Psoas muscle (tissue), 8 donors: ENCODE data around the gene PRCD. TPM values are rescaled to one million over a fixed set of nuclear protein-coding genes. Genes with fewer than 3 reads are reported as not detected.

Experiments used
- ATAC-seq, 4 donors: fragments of 200-7000 bp; cut with Tn5 transposase; one replicate each; pipeline ENCODE4 v1.9.1; 2020; ENCODE audit warnings: moderate library complexity in 3 of 4, mild to moderate bottlenecking in 2 of 4
- DNase-seq, 2 donors: peaks; one replicate each; pipeline ENCODE4 v3.0.0-alpha.2; 2020
- H3K27ac ChIP-seq: fragments of 200-600 bp; one replicate; pipeline ENCODE4 v1.8.0; 2022
- H3K27me3 ChIP-seq, 3 donors: fragments of 200-600 bp in 1 of 3; one replicate each; pipeline versions ENCODE4 v1.6.1 to v1.8.0; 2013 to 2022; ENCODE audit warnings: low read length in 2 of 3, mild to moderate bottlenecking in 2 of 3, moderate library complexity in 1 of 3; ENCODE audit not compliant: insufficient read depth in 3 of 3
- H3K36me3 ChIP-seq, 2 donors: fragments of 200-600 bp in 1 of 2; one replicate each; pipeline versions ENCODE4 v1.6.1 to v1.8.0; 2013 to 2022; ENCODE audit warnings: low read depth in 1 of 2, mild to moderate bottlenecking in 1 of 2, moderate library complexity in 1 of 2; ENCODE audit not compliant: insufficient read depth in 1 of 2
- H3K4me1 ChIP-seq: fragments of 200-600 bp; one replicate; pipeline ENCODE4 v1.8.0; 2022
- H3K4me3 ChIP-seq: fragments of 200-600 bp; one replicate; pipeline ENCODE4 v1.8.0; 2022; ENCODE audit warnings: mild to moderate bottlenecking
- H3K9me3 ChIP-seq: fragments of 200-600 bp; one replicate; pipeline ENCODE4 v1.8.0; 2022
- WGBS, 3 donors: extraction: QIAGEN DNeasy Blood & Tissue Kit; methylation state at CpG; one replicate each; pipeline versions ENCODE4 v1.1.6 to v1.1.7; 2013; 5-methylcytosine and 5-hydroxymethylcytosine counted together
- intact Hi-C, 2 donors: fragments of 100-400 bp; cut with DNase I; formaldehyde crosslinking; loops; one replicate each; pipeline versions ENCODE4 v1.11.0 to v1.14.2; 2022
- polyA plus RNA-seq, 3 donors: library from polyadenylated mRNA; stranded (reverse); fragments of 200-250 nt; gene quantifications; one replicate each; pipeline ENCODE4 v1.2.3, GENCODE V29; 2013
- total RNA-seq, 4 donors: library from RNA; stranded (reverse); fragmentation: NEBNext Ultra II Directional in 2 of 4; extraction: Animal tissue kit (Norgen Biotek cat#: 25700) in 2 of 4; gene quantifications; one replicate each; pipeline versions ENCODE4 v1.2.1 to v1.2.4, GENCODE V29; 2021 to 2023
- TF ChIP-seq, protein P1 (sequence below): fragments of 200-600 bp; IDR thresholded peaks from one replicate; pipeline ENCODE4 v1.8.0; 2022; ENCODE audit warnings: antibody characterized with exemption
- donor health status: healthy with polysubstance abuse.
- donor health status: DM: no; HTN: no; CAD: no; lungs with moderate emphysema.
- donor health status: Bipolar disorder and iron deficiency.
- donor health status: healthy.
- donor health status: DM: yes; HTN: yes; CAD: no.
- donor health status: DM: no; HTN: no; CAD: no.
- donor health status: DM: no; HTN: no; CAD: no.
- donor health status: DM: yes; HTN: yes; CAD: no.

The PRCD gene
- total and polyA plus RNA-seq, 7 donors, result 0.18 to 1.7 (median 1.3) TPM

DNA sequence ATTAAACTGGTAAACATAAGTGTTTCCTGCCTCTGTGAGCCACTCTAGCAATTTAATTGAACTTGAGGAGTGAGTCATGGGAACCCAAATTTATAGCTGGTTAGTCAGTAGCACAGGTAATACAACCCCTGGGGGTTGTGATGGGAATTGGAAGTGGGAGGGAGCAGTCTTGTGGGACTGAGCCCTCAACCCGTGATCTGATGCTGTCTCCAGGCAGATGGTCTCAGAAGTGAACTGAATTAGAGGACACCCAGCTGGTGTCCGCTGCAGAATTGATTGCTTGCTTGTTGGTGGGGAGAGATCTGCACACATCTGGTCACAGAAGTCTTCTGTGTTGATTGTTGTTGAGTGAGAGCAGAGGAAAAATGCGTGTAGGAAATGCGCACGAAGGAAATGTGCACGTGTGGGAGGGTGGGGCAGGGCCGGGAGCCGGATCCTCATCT lies 53.6 kb downstream of the PRCD start:
- H3K36me3 ChIP-seq, result no peaks in the 10 kb centered on the region
- H3K9me3 ChIP-seq, result no peaks in the 10 kb centered on the region
- no peaks in the 10 kb centered on the region for H3K4me1 ChIP-seq
- TF ChIP-seq, protein P1, sequence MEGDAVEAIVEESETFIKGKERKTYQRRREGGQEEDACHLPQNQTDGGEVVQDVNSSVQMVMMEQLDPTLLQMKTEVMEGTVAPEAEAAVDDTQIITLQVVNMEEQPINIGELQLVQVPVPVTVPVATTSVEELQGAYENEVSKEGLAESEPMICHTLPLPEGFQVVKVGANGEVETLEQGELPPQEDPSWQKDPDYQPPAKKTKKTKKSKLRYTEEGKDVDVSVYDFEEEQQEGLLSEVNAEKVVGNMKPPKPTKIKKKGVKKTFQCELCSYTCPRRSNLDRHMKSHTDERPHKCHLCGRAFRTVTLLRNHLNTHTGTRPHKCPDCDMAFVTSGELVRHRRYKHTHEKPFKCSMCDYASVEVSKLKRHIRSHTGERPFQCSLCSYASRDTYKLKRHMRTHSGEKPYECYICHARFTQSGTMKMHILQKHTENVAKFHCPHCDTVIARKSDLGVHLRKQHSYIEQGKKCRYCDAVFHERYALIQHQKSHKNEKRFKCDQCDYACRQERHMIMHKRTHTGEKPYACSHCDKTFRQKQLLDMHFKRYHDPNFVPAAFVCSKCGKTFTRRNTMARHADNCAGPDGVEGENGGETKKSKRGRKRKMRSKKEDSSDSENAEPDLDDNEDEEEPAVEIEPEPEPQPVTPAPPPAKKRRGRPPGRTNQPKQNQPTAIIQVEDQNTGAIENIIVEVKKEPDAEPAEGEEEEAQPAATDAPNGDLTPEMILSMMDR, result no peak
- WGBS, 3 donors, result 54 to 57% (median 54%) methylated on average over 8 of the region's 8 CpGs
- H3K4me3 ChIP-seq, result no peak overlapping the region
- peaks cover 0 to 3% (median 0%) of the 10 kb centered on the region in 3 donors for H3K27me3 ChIP-seq
- DNase-seq, result no peak
- intact Hi-C loops, result no loop called here
- no peak overlapping the region for H3K27ac ChIP-seq
- no peak for ATAC-seq

DNA sequence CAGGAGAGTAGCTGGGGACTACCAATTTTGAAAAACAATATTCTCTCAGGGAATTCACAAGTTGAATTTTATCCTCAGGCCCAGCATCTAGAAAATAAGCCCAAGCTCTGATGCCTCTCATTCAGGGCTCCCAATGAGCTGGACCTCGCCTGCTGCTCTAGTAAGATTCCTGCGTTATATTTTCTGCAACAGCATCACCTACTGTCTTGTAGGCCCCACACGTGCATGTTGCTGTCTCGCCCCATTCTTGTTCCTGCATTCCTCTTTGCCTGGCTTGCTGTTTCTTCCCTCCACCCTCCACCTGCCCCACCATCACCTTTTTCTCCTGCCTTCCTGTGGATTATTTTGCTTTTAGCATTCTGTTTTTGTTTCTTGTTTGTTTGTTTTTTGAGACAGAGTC lies 54.1 kb downstream of the PRCD start:
- H3K4me3 ChIP-seq, result no peak overlapping the region
- DNase-seq, result no peak
- H3K27me3 ChIP-seq, result no peaks in the 10 kb centered on the region
- no peaks in the 10 kb centered on the region for H3K9me3 ChIP-seq
- TF ChIP-seq, protein P1, result no peak
- intact Hi-C loops, result no loop called here
- H3K27ac ChIP-seq, result no peak overlapping the region
- H3K36me3 ChIP-seq, result no peaks in the 10 kb centered on the region
- H3K4me1 ChIP-seq, result no peaks in the 10 kb centered on the region
- 80 to 87% (median 84%) methylated on average over 4 of the region's 4 CpGs for WGBS, 3 donors
- no peak for ATAC-seq

DNA sequence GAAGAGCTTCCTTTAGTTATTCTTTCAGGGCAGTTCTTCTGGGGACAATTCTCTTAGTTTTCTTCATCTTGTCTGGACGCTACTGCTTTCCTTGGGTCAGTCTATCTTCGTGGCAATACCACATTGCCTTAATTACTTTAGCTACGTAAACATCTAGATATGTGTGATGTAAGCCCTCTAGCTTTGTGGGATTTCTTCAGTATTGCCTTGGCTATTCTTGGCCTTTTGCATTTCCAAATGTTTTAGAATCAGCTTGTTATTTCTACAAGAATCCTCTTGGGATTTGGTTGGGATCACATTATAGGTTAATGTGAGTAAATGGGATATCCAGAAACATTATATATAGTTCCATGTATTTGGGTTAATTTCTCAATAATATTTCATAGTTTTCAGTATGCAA lies 54.8 kb downstream of the PRCD start:
- 75 to 85% (median 83%) methylated on average over 3 of the region's 3 CpGs for WGBS, 3 donors
- Histone ChIP-seq H3K4me3 (no peak overlapping the region), H3K9me3 (no peaks in the 10 kb centered on the region), H3K27me3 (no peaks in the 10 kb centered on the region), H3K27ac (no peak overlapping the region), H3K4me1 (no peaks in the 10 kb centered on the region), H3K36me3 (no peaks in the 10 kb centered on the region)
- TF ChIP-seq, protein P1, result no peak
- no peak for DNase-seq
- intact Hi-C loops, result no loop called here
- no peak for ATAC-seq

Other genes with a start within 250 kb of the PRCD start
- 1 to 10 TPM in 2 of 4 donors, under 1 TPM in 2; 0.69 to 1.5 (median 0.95) TPM for gene QRICH2, start 231.8 kb upstream of the PRCD start, total RNA-seq
- gene QRICH2, start 231.8 kb upstream of the PRCD start, polyA plus RNA-seq, result 1 to 10 TPM in 2 of 3 donors, under 1 TPM in 1; 0.94 to 1.2 (median 1.1) TPM
- gene PRPSAP1, start 186.1 kb upstream of the PRCD start, total RNA-seq, result 10 to 100 TPM; 14.8 to 20.0 (median 18.1) TPM
- 10 to 100 TPM in 2 of 3 donors, 1 to 10 TPM in 1; 9.5 to 24.7 (median 12.3) TPM for gene PRPSAP1, start 186.1 kb upstream of the PRCD start, polyA plus RNA-seq
- 1 to 10 TPM in 3 of 4 donors, under 1 TPM in 1; 0.90 to 5.3 (median 2.6) TPM for gene SPHK1, start 155.4 kb upstream of the PRCD start, total RNA-seq
- 10 to 100 TPM in 1 of 3 donors, 1 to 10 TPM in 2; 1.3 to 21.3 (median 3.1) TPM for gene SPHK1, start 155.4 kb upstream of the PRCD start, polyA plus RNA-seq
- 10 to 100 TPM; 37.3 to 45.5 (median 39.7) TPM for gene UBE2O, start 86.9 kb upstream of the PRCD start, total RNA-seq
- gene UBE2O, start 86.9 kb upstream of the PRCD start, polyA plus RNA-seq, result 10 to 100 TPM; 11.6 to 23.9 (median 12.3) TPM
- not detected for gene AANAT, start 72.4 kb upstream of the PRCD start, total RNA-seq
- under 1 TPM in 2 of 3 donors, not detected in 1; 0.09 to 0.13 TPM for gene AANAT, start 72.4 kb upstream of the PRCD start, polyA plus RNA-seq
- gene RHBDF2, start 38.6 kb upstream of the PRCD start, total RNA-seq, result 10 to 100 TPM in 3 of 4 donors, 1 to 10 TPM in 1; 6.6 to 23.1 (median 12.4) TPM
- 10 to 100 TPM; 11.2 to 14.7 (median 13.9) TPM for gene RHBDF2, start 38.6 kb upstream of the PRCD start, polyA plus RNA-seq
- 10 to 100 TPM in 3 of 4 donors, 1 to 10 TPM in 1; 9.5 to 14.6 (median 11.9) TPM for gene CYGB, start 2.3 kb upstream of the PRCD start, total RNA-seq
- 10 to 100 TPM in 1 of 3 donors, 1 to 10 TPM in 2; 6.4 to 12.6 (median 8.1) TPM for gene CYGB, start 2.3 kb upstream of the PRCD start, polyA plus RNA-seq
- 10 to 100 TPM in 3 of 4 donors, 1 to 10 TPM in 1; 8.1 to 17.8 (median 13.0) TPM for gene ST6GALNAC2, start 45.8 kb downstream of the PRCD start, total RNA-seq
- gene ST6GALNAC2, start 45.8 kb downstream of the PRCD start, polyA plus RNA-seq, result 1 to 10 TPM; 1.2 to 8.7 (median 7.6) TPM
- 1 to 10 TPM in 2 of 4 donors, under 1 TPM in 2; 0.42 to 3.6 (median 0.88) TPM for gene ST6GALNAC1, start 103.7 kb downstream of the PRCD start, total RNA-seq
- gene ST6GALNAC1, start 103.7 kb downstream of the PRCD start, polyA plus RNA-seq, result under 1 TPM; 0.38 to 0.58 (median 0.53) TPM
- gene MXRA7, start 170.9 kb downstream of the PRCD start, total RNA-seq, result 10 to 100 TPM; 40.8 to 75.1 (median 52.0) TPM
- 10 to 100 TPM; 34.6 to 43.2 (median 37.6) TPM for gene MXRA7, start 170.9 kb downstream of the PRCD start, polyA plus RNA-seq
- 10 to 100 TPM; 30.8 to 61.9 (median 53.6) TPM for gene JMJD6, start 186.6 kb downstream of the PRCD start, total RNA-seq
- 10 to 100 TPM; 32.3 to 81.9 (median 51.6) TPM for gene JMJD6, start 186.6 kb downstream of the PRCD start, polyA plus RNA-seq
- 10 to 100 TPM; 19.0 to 27.0 (median 24.3) TPM for gene METTL23, start 186.8 kb downstream of the PRCD start, total RNA-seq
- 10 to 100 TPM; 30.8 to 54.0 (median 36.5) TPM for gene METTL23, start 186.8 kb downstream of the PRCD start, polyA plus RNA-seq
- 100 to 1,000 TPM in 2 of 4 donors, 10 to 100 TPM in 2; 57.9 to 128 (median 90.6) TPM for gene SRSF2, start 197.3 kb downstream of the PRCD start, total RNA-seq
- gene SRSF2, start 197.3 kb downstream of the PRCD start, polyA plus RNA-seq, result 100 to 1,000 TPM in 2 of 3 donors, 10 to 100 TPM in 1; 81.9 to 135 (median 118) TPM
- gene MFSD11, start 198.1 kb downstream of the PRCD start, total RNA-seq, result 10 to 100 TPM; 18.7 to 26.5 (median 22.0) TPM
- gene MFSD11, start 198.1 kb downstream of the PRCD start, polyA plus RNA-seq, result 10 to 100 TPM; 10.1 to 27.4 (median 10.3) TPM